Vagina (tissue), 2 donors: ENCODE data around the gene TRIM68.

ENCODE experiments used
- POLR2A ChIP-seq, 2 donors: fragments of 450-650 bp; IDR thresholded peaks; one replicate each; pipeline ENCODE4 v1.6.1; 2017; ENCODE audit warnings: antibody characterized with exemption in 2 of 2, mild to moderate bottlenecking in 2 of 2, moderate library complexity in 2 of 2
- TF ChIP-seq, protein P1 (sequence below), 3 experiments: fragments of 450-650 bp in 2 of 3; fragments of 200-600 bp in 1 of 3; sonication (generic) in 1 of 3; IDR thresholded peaks; one replicate each; pipeline ENCODE4 v1.5.1; 2017 to 2019; ENCODE audit warnings: antibody characterized with exemption in 3 of 3, mild to moderate bottlenecking in 2 of 3, moderate library complexity in 2 of 3

- TF ChIP-seq, protein P1, sequence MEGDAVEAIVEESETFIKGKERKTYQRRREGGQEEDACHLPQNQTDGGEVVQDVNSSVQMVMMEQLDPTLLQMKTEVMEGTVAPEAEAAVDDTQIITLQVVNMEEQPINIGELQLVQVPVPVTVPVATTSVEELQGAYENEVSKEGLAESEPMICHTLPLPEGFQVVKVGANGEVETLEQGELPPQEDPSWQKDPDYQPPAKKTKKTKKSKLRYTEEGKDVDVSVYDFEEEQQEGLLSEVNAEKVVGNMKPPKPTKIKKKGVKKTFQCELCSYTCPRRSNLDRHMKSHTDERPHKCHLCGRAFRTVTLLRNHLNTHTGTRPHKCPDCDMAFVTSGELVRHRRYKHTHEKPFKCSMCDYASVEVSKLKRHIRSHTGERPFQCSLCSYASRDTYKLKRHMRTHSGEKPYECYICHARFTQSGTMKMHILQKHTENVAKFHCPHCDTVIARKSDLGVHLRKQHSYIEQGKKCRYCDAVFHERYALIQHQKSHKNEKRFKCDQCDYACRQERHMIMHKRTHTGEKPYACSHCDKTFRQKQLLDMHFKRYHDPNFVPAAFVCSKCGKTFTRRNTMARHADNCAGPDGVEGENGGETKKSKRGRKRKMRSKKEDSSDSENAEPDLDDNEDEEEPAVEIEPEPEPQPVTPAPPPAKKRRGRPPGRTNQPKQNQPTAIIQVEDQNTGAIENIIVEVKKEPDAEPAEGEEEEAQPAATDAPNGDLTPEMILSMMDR (IDR thresholded peaks at IDR 0.05) = no peak
- TF ChIP-seq POLR2A (IDR thresholded peaks at IDR 0.05) = no peak
Measured at GRCh38 chr11:4565371-4565770, 42.7 kb downstream of the TRIM68 start.
